SW480 (cell line): Measurements from ENCODE around the gene TSPAN9.
A peak's percentile ranks its signal among the peaks of the same experiment; 100 is the strongest.
"Not testable (repeated sequence)": the region's sequence is repeated elsewhere in the genome, so short reads cannot be mapped to it uniquely, and the experiment has no call there.

Source experiments
- DNase-seq: peaks from one replicate; pipeline ENCODE4 v3.0.0-alpha.2; 2016; ENCODE audit warnings: low spot score

The TSPAN9 gene

GRCh38 chr12:3044141-3044630 lies 33.0 kb upstream of the TSPAN9 start:
- no peak for DNase-seq

GRCh38 chr12:3045494-3045893 lies 31.7 kb upstream of the TSPAN9 start:
- DNase-seq: no peak

GRCh38 chr12:3045989-3046388 lies 31.2 kb upstream of the TSPAN9 start:
- no peak for DNase-seq

GRCh38 chr12:3046441-3047200 lies 30.6 kb upstream of the TSPAN9 start:
- DNase-seq: no peak

GRCh38 chr12:3047961-3048360 lies 29.2 kb upstream of the TSPAN9 start:
- no peak for DNase-seq

- DNase-seq: no peak
Observed at GRCh38 chr12:3048540-3048939, 28.6 kb upstream of the TSPAN9 start.

GRCh38 chr12:3049176-3049575 lies 28.0 kb upstream of the TSPAN9 start:
- no peak for DNase-seq

GRCh38 chr12:3049611-3050249 lies 27.4 kb upstream of the TSPAN9 start:
- peak; percentile 22 for DNase-seq

- no peak for DNase-seq
Observed at GRCh38 chr12:3054374-3054773, 22.8 kb upstream of the TSPAN9 start.

GRCh38 chr12:3055026-3055703 lies 22.0 kb upstream of the TSPAN9 start:
- no peak for DNase-seq

GRCh38 chr12:3055704-3056467 lies 21.3 kb upstream of the TSPAN9 start:
- no peak for DNase-seq

GRCh38 chr12:3061059-3061458 lies 16.1 kb upstream of the TSPAN9 start:
- DNase-seq: no peak

GRCh38 chr12:3061501-3062215 lies 15.5 kb upstream of the TSPAN9 start:
- DNase-seq: no peak

GRCh38 chr12:3065300-3065699 lies 11.9 kb upstream of the TSPAN9 start:
- DNase-seq: no peak

GRCh38 chr12:3065846-3066245 lies 11.3 kb upstream of the TSPAN9 start:
- DNase-seq: not testable (repeated sequence)

- no peak for DNase-seq
Observed at GRCh38 chr12:3069714-3070113, 7.5 kb upstream of the TSPAN9 start.

- no peak for DNase-seq
Observed at GRCh38 chr12:3071107-3071506, 6.1 kb upstream of the TSPAN9 start.

- DNase-seq: no peak
Observed at GRCh38 chr12:3071710-3072109, 5.5 kb upstream of the TSPAN9 start.

- DNase-seq: peak; percentile 78
Observed at GRCh38 chr12:3073438-3074250, 3.5 kb upstream of the TSPAN9 start.

- DNase-seq: no peak
Observed at GRCh38 chr12:3075315-3075714, 1.9 kb upstream of the TSPAN9 start.
